Measurements from ENCODE around the gene CCDC87.
A peak's percentile ranks its signal among the peaks of the same experiment; 100 is the strongest.
"Not testable (repeated sequence)": the region's sequence is repeated elsewhere in the genome, so short reads cannot be mapped to it uniquely, and the experiment has no call there.

Gene CCDC87

DNA sequence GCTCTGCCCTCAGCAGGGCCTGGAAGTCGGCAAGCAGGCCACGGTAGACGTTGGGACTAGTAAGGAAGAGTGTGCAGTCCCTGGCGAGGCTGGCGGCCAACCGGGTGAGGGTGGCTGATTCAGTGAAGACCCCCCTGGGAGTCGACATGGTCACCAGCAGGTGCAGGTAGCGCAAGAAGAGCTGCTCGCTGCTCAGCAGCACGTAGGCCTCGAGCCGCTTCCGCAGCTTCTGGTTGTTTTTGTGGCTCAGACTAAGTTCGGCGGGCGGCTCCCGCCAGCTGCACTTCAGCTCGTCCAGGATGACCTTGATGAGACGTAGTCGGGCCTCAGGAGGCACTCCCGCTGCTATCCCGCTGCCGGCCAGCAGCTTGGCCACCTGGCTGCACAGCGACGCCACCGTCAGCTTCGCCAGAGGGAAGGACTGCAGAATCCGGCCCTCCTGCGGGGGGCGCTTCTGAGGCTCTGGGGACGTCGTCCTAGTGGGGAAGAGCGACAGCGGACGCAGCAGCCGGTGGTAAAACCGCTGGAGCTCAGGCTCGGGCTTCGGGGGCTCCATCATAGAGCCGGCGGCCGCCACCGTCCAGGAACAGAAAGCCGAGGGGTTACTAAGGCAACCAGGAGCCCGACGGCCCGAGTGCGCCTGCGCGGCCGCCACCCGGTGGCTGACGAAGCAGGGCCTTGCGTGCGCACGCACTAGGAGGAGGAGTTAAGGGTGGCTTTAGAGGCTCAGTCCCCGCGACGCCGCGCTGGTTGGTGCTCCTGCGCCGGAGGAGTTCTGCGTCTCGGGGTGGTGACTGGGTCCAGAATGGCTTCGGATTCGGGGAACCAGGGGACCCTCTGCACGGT, at the start of gene CCDC87, which contains the start of gene CCS:
Gene CCDC87 (minus strand): TSS at position 607 of the 846 bp plus-strand sequence. CDS start 48 bp downstream, at position 559.
Gene CCS (plus strand): TSS at position 729 of the 846 bp plus-strand sequence. CDS start 77 bp downstream, at position 806.
- DNase-seq (ENCODE audit: low read depth), result peak; percentile 95

DNA sequence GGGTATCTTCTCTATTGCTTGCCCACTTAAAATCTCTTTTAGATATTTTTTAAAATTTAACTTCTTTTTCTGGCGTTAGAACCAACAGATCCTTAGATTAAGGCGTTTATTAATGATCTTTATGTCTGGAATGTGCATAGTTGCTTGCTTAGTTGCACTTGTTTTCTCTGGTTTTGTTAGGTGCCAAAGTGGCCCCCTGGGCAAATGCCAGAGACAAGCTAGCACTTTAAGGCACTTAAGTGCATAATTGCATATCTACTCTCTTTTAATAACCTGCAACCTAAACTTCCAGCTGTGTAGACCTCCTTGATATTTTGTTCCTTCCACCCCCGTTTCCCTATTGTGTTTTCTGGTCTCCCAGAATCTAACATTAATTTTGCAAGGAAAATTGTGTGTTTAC, 49.0 kb upstream of the CCDC87 start:
- no peak for DNase-seq (ENCODE audit: low read depth)

GRCh38 chr11:66639814-66640340, 47.0 kb upstream of the CCDC87 start:
- not testable (repeated sequence) for DNase-seq (ENCODE audit: low read depth)

- DNase-seq (ENCODE audit: low read depth), result peak; percentile 56
Observed at GRCh38 chr11:66639066-66639813, 46.4 kb upstream of the CCDC87 start.

DNA sequence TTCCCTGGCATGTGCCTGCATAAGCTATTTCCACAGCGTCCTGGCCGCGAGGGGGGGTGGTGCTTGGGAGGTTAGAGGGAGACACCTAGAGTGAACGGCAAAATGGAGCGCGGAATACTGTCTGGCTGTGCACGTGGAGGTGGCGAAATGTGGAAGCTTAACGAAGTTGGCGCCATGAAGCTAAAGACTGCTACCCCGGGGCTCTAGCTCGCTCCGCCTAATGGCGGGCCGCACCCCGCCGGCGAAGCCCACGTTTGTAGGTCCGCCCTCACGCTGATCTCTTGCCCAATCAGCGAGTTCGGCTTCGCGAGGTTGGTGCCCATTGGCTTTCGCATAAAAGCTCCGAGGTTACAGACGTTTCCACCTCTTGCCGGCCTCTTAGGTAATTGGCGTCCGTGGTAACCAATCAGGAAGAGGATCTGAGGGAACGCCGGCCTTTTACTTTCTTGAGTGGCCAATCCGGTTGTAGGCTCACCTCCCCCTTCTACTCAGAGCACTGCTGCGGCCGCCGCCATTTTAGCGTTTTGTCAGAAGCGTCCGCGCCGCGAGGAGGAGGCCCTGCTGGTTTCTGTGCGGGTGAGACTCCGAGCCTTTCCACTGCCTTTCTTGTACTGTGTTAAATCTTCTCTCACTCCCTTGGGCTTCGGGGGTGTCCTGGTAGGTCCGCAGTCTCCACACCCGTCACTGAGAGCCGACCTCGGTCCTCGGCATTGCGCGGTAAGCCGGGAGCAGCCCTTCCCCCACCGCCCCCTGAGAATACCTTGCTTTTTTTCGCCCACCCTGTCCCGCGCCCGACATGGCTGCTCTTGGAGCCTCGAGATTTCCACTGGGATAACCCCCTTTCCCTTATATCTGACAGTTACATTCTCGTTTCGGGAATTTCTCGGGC, 45.6 kb upstream of the CCDC87 start, which contains the start of gene RBM4:
Gene RBM4 (plus strand): TSS at position 527 of the 889 bp plus-strand sequence. CDS start 1,009 bp downstream, outside the sequence.
- DNase-seq (ENCODE audit: low read depth), result peak; percentile 100

DNA sequence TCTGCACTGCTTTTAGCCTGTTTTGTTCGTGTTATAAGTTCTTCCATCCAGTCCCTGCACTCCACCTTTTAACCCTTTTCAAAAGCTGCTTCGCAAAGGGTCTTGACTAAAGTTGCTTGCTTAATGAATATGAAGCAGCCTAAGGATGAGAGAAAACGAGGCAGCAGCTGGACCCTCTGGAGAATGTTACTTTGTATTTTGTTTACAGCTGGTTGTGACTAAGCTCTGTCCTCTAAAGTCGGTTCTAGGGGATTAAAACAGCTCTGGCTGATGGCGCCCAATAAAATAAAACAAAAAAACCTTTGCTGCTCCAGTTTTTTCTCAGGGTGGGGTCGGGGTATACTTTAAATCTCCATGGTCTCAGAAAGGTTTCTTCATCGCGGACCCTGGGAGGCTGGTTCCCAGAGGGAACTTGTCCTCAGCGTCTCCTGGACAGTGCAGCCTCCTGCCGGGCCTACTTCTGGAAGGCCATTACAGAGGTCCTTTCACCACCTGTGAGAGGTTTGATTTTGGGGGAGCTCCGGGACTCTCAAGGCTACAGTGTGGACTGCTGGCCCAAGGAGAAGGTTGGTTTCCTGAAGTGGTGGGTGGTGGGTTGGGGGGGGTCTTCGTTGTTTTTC, 44.8 kb upstream of the CCDC87 start:
- peak; percentile 50 for DNase-seq (ENCODE audit: low read depth)

DNA sequence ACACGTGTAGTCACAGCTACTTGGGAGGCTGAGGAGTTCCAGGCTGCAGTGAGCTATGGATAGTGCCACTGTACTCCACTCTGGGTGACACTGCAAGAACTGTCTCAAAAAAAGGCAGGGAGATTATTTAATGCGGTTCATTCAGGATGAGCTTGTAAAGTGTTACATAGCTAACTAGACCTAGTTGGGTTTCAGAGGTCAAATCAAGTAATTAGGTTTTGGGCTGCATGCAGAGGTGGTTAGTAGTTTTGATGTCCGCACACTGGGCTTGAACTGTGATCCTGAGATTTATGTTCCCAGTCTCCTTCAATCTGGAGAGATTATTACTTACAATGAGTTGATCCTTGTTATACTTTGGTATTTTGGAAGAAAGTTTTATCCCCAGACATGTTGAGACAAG, 43.5 kb upstream of the CCDC87 start:
- no peak for DNase-seq (ENCODE audit: low read depth)

GRCh38 chr11:66632952-66633351, 40.1 kb upstream of the CCDC87 start:
- no peak for DNase-seq (ENCODE audit: low read depth)

GRCh38 chr11:66631883-66632282, 39.0 kb upstream of the CCDC87 start:
- no peak for DNase-seq (ENCODE audit: low read depth)

- DNase-seq (ENCODE audit: low read depth), result no peak
Observed at GRCh38 chr11:66629356-66629755, 36.5 kb upstream of the CCDC87 start.

DNA sequence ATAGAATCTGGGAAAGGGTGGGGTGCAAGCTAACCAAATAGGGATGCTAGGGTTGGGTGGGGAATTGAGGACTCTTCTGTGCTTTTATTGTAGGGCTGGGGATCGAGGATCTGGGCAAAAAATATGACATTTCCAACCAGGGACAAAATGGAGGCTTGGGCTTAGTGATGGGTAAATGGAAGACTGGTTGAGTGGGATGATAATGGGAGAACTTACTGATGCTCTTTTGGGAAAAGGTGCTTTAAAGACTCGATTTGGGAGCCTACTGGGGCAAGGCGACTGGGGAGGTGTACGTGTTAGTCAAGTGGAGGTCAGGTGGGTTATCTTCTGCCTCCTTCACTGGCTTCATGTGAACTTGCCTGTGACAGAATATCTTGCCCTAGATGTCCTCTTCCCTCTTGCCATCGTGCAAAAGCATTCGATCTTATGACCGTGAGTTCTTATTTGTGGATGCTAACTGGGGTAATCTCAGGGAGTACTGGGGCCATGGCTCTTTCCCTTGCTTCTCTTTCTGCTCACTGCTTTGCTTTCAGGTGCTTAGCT, 35.3 kb upstream of the CCDC87 start:
- no peak for DNase-seq (ENCODE audit: low read depth)

DNA sequence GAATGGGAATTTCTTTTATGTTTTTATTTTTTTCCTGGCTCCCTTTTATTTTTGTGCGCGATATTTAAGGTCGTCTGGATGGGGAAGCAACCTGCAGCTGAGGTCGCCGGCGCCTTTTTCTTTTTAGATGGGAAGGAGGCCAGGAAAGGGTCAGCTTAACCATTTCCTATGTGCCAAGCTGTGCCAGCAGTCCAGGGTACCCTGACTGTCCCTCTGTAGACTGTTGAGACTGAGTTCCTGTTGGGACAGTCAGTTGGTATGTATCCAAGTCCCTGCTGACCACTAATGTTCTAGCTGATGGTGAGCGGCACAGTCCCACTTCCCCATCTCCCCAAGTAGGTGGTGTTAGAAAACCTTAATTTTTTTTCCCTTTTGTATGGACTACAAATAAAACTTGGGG, 34.1 kb upstream of the CCDC87 start:
- DNase-seq (ENCODE audit: low read depth), result no peak

DNA sequence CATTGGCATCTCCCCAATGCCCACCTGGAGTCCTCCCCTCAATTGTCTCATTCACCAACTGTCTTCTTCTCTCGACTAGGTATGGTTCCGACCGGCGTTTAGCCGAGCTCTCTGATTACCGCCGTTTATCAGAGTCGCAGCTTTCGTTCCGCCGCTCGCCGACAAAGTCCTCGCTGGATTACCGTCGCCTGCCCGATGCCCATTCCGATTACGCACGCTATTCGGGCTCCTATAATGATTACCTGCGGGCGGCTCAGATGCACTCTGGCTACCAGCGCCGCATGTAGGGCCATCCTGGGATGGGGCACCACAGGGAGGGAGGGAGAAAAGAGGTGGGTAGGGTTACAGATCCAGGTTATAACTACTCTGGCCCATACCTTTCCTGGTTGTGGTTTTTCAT, 33.5 kb upstream of the CCDC87 start:
- DNase-seq (ENCODE audit: low read depth), result no peak

- no peak for DNase-seq (ENCODE audit: low read depth)
Observed at GRCh38 chr11:66625752-66626149, 32.9 kb upstream of the CCDC87 start.

- DNase-seq (ENCODE audit: low read depth), result no peak
Observed at GRCh38 chr11:66625041-66625751, 32.3 kb upstream of the CCDC87 start.

GRCh38 chr11:66624450-66624849, 31.6 kb upstream of the CCDC87 start:
- DNase-seq (ENCODE audit: low read depth), result no peak

GRCh38 chr11:66619080-66619554, 26.3 kb upstream of the CCDC87 start:
- no peak for DNase-seq (ENCODE audit: low read depth)

DNA sequence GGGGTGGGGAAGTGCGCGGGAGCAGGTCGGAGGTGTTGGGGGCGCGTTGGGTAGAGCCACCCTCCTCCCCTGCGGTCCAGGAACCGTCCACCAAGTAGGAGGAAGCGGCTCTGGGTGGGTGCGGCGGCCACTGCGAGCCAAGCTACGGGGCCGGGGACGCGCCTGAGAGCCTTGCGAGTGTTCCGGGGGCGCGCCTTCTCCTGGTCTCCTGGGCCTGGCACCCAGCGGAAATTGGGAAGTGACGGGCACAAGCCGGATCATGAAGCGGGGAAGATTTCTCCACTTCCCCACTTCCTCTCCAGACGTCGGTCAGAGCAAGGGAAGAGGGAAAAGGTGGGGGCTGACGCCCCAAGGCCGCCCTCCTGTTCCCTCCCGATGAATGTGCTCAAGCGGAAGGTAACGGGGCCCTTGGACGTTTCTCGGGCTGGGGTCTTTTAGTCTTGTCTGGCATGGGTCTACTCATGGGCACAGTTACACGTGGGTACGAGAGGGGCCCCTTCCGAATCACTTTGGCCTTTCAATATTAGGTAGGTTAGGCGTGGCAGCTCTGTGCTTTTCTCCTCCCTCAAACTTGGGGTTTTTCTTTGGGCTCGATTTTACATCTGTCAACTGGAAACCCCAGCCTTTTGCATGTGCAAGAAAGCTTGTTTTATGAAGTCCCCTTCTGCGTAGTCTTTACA, 24.4 kb upstream of the CCDC87 start:
- DNase-seq (ENCODE audit: low read depth), result peak; percentile 71

- DNase-seq (ENCODE audit: low read depth), result peak; percentile 100
Observed at GRCh38 chr11:66616379-66617154, 23.7 kb upstream of the CCDC87 start, which contains the start of gene RBM14. TSS of gene RBM14 (plus strand) at chr11:66616630. CDS start at chr11:66616721, 91 bp downstream.
